Ishikawa (cell line): ENCODE data around the gene KLHL20.

ENCODE experiments used
- CEBPB ChIP-seq: IDR thresholded peaks from 2 replicates; pipeline ENCODE4 v1.6.1; 2012
- CREB1 ChIP-seq: IDR thresholded peaks from 2 replicates; pipeline ENCODE4 v1.6.1; 2012; ENCODE audit warnings: low read depth
- EGR1 ChIP-seq: IDR thresholded peaks from 2 replicates; pipeline ENCODE4 v1.6.1; 2012
- EP300 ChIP-seq: IDR thresholded peaks from 2 replicates; pipeline ENCODE4 v1.6.1; 2012; ENCODE audit warnings: borderline replicate concordance
- FOXM1 ChIP-seq: IDR thresholded peaks from 2 replicates; pipeline ENCODE4 v1.6.1; 2012; ENCODE audit warnings: low read depth, borderline replicate concordance
- NFIC ChIP-seq: IDR thresholded peaks from 2 replicates; pipeline ENCODE4 v1.6.1; 2012
- RAD21 ChIP-seq: IDR thresholded peaks from 2 replicates; pipeline ENCODE4 v1.6.1; 2012; ENCODE audit warnings: low read depth
- TAF1 ChIP-seq: IDR thresholded peaks from 2 replicates; pipeline ENCODE4 v1.6.1; 2012; ENCODE audit warnings: low read depth, mild to moderate bottlenecking
- TCF12 ChIP-seq: IDR thresholded peaks from 2 replicates; pipeline ENCODE4 v1.6.1; 2012; ENCODE audit warnings: low read depth
- TEAD4 ChIP-seq: IDR thresholded peaks from 2 replicates; pipeline ENCODE4 v1.6.1; 2012
- YY1 ChIP-seq: IDR thresholded peaks from 2 replicates; pipeline ENCODE4 v1.6.1; 2012; ENCODE audit warnings: low read depth
- ZBTB7A ChIP-seq: IDR thresholded peaks from 2 replicates; pipeline ENCODE4 v1.6.1; 2012; ENCODE audit warnings: low read depth
- TF ChIP-seq, protein P1 (sequence below): IDR thresholded peaks from 2 replicates; pipeline ENCODE4 v1.6.1; 2012; ENCODE audit warnings: low read depth, mild to moderate bottlenecking
- TF ChIP-seq, protein P2 (sequence below): IDR thresholded peaks from 2 replicates; pipeline ENCODE4 v1.6.1; 2012
- TF ChIP-seq, protein P3 (sequence below): IDR thresholded peaks from 2 replicates; pipeline ENCODE4 v1.6.1; 2012

The KLHL20 gene

DNA sequence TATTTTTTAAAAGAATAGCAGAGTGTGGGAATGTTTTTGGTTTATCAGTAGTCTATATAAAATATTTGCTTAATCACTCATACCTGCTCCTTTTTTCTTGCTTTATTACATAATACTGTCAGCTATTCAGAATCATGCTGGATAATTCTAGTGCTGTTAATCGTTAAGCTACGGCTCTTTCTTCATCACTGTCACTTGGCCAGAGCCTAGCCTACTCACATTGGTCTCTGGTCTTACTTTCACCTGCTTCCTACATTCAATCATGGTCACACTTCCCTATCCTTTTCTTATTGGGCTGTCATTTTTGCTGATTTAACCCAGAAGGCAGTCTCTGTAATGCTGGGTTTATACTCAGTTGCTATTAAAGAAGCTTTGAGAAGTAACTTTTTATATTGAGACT is 2.5 kb downstream of the KLHL20 start:
- TF ChIP-seq, protein P1, sequence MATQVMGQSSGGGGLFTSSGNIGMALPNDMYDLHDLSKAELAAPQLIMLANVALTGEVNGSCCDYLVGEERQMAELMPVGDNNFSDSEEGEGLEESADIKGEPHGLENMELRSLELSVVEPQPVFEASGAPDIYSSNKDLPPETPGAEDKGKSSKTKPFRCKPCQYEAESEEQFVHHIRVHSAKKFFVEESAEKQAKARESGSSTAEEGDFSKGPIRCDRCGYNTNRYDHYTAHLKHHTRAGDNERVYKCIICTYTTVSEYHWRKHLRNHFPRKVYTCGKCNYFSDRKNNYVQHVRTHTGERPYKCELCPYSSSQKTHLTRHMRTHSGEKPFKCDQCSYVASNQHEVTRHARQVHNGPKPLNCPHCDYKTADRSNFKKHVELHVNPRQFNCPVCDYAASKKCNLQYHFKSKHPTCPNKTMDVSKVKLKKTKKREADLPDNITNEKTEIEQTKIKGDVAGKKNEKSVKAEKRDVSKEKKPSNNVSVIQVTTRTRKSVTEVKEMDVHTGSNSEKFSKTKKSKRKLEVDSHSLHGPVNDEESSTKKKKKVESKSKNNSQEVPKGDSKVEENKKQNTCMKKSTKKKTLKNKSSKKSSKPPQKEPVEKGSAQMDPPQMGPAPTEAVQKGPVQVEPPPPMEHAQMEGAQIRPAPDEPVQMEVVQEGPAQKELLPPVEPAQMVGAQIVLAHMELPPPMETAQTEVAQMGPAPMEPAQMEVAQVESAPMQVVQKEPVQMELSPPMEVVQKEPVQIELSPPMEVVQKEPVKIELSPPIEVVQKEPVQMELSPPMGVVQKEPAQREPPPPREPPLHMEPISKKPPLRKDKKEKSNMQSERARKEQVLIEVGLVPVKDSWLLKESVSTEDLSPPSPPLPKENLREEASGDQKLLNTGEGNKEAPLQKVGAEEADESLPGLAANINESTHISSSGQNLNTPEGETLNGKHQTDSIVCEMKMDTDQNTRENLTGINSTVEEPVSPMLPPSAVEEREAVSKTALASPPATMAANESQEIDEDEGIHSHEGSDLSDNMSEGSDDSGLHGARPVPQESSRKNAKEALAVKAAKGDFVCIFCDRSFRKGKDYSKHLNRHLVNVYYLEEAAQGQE = no peak
- TF ChIP-seq, protein P2, sequence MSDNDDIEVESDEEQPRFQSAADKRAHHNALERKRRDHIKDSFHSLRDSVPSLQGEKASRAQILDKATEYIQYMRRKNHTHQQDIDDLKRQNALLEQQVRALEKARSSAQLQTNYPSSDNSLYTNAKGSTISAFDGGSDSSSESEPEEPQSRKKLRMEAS = no peak
- TF ChIP-seq ZBTB7A (no peak), FOXM1 (no peak), CEBPB (no peak), EGR1 (no peak), YY1 (no peak), EP300 (no peak), CREB1 (no peak), RAD21 (no peak), TCF12 (no peak), TEAD4 (no peak), TAF1 (no peak), NFIC (no peak)
- TF ChIP-seq, protein P3, sequence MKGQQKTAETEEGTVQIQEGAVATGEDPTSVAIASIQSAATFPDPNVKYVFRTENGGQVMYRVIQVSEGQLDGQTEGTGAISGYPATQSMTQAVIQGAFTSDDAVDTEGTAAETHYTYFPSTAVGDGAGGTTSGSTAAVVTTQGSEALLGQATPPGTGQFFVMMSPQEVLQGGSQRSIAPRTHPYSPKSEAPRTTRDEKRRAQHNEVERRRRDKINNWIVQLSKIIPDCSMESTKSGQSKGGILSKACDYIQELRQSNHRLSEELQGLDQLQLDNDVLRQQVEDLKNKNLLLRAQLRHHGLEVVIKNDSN = no peak

DNA sequence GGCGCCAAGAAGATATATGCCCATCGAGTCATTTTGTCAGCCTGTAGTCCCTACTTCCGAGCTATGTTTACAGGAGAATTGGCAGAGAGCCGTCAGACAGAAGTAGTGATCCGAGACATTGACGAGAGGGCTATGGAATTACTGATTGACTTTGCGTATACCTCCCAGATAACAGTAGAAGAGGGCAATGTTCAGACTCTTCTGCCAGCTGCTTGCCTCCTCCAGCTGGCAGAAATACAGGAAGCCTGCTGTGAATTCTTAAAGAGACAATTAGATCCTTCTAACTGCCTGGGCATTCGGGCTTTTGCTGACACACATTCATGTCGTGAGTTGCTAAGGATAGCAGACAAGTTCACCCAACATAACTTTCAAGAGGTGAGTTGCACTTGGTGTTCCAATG is 19.1 kb downstream of the KLHL20 start:
- no peak for TF ChIP-seq FOXM1
- TF ChIP-seq, protein P2 = no peak

DNA sequence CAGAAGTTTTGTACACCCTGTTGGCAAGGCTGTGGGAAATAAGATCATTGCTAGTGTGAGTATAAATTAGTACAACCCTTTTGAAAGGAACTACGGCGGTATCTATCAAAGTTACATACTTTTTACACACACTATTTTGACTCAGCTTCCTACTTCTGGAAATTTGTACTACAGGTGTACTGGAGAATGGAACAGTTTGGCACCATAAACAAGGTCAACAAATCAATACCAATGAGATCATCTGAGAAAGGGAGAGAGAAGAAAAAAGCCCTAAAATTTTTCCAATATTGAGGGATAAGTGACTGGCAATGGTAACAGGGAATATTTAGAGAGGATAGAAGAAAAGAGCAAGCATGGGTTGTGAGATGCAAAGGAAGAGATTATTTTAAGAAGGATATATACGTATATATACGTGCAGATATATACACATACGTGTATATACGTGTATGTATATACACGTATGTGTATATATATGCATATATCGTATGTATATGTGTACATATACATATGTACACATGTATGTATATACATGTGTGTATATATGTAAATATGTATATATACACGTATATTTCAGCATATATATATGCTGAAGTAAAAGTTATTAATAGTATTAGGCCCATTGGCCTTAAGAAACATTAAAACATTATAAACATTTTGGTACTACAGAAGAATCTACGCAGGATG is 27.6 kb downstream of the KLHL20 start:
- no peak for TF ChIP-seq CEBPB
- TF ChIP-seq FOXM1 = no peak
- no peak for TF ChIP-seq TEAD4
- no peak for TF ChIP-seq TCF12

DNA sequence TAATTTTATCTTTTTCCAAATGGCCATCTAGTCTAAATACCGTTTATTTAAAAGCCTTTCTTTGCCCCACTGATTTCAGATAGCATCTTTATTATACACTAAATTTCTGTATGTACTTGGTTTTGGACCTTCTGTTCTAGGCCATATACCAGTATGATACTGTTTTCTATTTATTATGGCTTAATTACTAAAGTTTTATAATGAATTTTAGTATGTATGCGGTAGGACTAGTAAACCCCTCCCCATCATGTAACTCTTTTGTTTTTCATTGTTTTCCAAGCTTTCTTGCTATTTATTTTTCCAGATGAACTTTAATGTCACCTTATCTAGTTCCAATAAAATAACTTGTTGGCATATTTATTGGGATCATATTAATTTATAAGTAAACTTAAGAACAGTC is 29.9 kb downstream of the KLHL20 start:
- TF ChIP-seq NFIC = no peak
- TF ChIP-seq TAF1 = no peak
- no peak for TF ChIP-seq FOXM1
- TF ChIP-seq TCF12 = no peak

DNA sequence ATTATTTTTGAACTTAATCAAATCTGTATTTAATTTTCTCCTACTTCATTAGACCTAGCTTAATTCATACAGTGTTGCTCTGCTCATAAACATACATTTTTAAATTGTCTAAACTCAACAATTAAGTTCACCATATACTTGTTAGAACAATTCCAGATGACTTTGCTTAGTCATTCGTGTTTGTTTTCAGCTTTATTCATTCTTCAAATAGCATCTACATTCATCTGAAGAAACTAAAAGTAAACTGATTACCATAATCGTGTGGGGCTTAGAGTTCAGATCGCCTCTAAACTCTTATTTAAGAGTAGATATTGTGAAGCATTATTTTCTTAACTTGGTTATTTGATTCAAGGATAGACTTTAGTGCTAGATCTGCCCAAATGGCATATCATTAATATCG is 34.4 kb downstream of the KLHL20 start:
- TF ChIP-seq NFIC = no peak
- no peak for TF ChIP-seq CREB1
- TF ChIP-seq, protein P2 = no peak
- no peak for TF ChIP-seq TAF1
- TF ChIP-seq ZBTB7A = no peak
- TF ChIP-seq EGR1 = no peak
- TF ChIP-seq, protein P3 = no peak
- no peak for TF ChIP-seq TEAD4
- TF ChIP-seq CEBPB = no peak
- no peak for TF ChIP-seq RAD21
- TF ChIP-seq, protein P1 = no peak
- TF ChIP-seq YY1 = no peak
- no peak for TF ChIP-seq TCF12
- no peak for TF ChIP-seq EP300
- no peak for TF ChIP-seq FOXM1

DNA sequence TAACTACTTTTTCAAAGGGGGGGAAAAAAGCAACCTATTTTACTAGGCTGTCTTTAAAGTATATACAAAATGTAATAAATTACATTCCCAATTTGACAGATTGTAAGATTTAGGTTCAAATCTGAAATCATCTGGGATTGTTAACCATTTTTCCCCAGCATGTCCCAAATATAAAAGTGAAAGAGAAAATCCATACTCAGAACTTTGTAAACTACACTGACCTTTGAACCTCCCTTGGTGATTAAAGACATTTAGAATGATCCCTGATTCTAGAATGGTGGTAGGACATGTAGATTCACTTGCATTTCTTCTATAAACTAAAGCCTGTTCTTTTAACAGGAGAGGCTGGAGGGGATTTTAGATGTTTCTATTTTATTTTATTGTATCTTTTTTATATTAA is 39.0 kb downstream of the KLHL20 start:
- TF ChIP-seq ZBTB7A (no peak), TEAD4 (no peak), EP300 (no peak), TAF1 (no peak), EGR1 (no peak), CREB1 (no peak), YY1 (no peak), TCF12 (no peak), NFIC (no peak), RAD21 (no peak), CEBPB (no peak), FOXM1 (no peak)
- TF ChIP-seq, protein P2 = no peak
- TF ChIP-seq, protein P1 = no peak
- TF ChIP-seq, protein P3 = no peak
